GM12878 (cell line): ENCODE data around the gene NFASC. TPM values are rescaled to one million over a fixed set of nuclear protein-coding genes. Genes with fewer than 3 reads are reported as not detected.

Experiments used
- ATAC-seq: fragments of 200-7000 bp; cut with Tn5 transposase; 3 replicates; pipeline ENCODE4 v1.9.1; 2020; ENCODE audit warnings: mild to moderate bottlenecking, moderate library complexity
- BruUV-seq: library from RNA; stranded (reverse); fragments of 400-500 nt; replicated peaks from 2 replicates; lab custom pipeline; 2021; lab: Mats Ljungman, UMichigan
- CTCF ChIA-PET: fragments of 300-600 bp; sonication (Branson Sonifier 250); formaldehyde crosslinking; extraction: SDS; loops from one replicate; lab custom pipeline; 2021; ENCODE audit warnings: inconsistent platforms; lab: Yijun Ruan, JAX
- POLR2A ChIA-PET: fragments of 350-600 bp; formaldehyde crosslinking; extraction: SDS; loops from one replicate; lab custom pipeline; 2021; ENCODE audit warnings: inconsistent platforms; lab: Charles Lee
- RAD21 ChIA-PET: fragments of 300-600 bp; sonication (Branson Sonifier 250); formaldehyde crosslinking; loops from one replicate; lab custom pipeline; 2023; ENCODE audit warnings: antibody characterized with exemption; ENCODE audit not compliant: unreplicated experiment; lab: Charles Lee
- SMC1A ChIA-PET: fragments of 300-600 bp; sonication (Branson Sonifier 250); formaldehyde crosslinking; loops from one replicate; lab custom pipeline; 2023; ENCODE audit not compliant: unreplicated experiment, uncharacterized antibody; lab: Charles Lee
- DNase-seq: peaks from one replicate; pipeline ENCODE4 v3.0.0-alpha.2; 2011; ENCODE audit warnings: low read depth, low spot score
- FAIRE-seq: peaks from 3 replicates; lab custom pipeline; 2011; peaks lifted over from hg19 to GRCh38; lab: Jason Lieb, UNC
- H2AFZ ChIP-seq: 2 replicates; pipeline ENCODE4 v1.6.0; 2011; ENCODE audit warnings: low read depth, low read length, control low read depth; ENCODE audit not compliant: control insufficient read depth
- H3K27ac ChIP-seq: 2 replicates; pipeline ENCODE4 v1.5.1; 2011; ENCODE audit warnings: control low read depth; ENCODE audit not compliant: control insufficient read depth, insufficient read depth
- H3K27me3 ChIP-seq, 2 experiments: replicated peaks in 1 of 2; 2 replicates each; pipeline versions ENCODE4 v1.6.0 to v1.6.1; 2011; ENCODE audit warnings: low read length in 1 of 2; ENCODE audit not compliant: control insufficient read depth in 2 of 2, insufficient read depth in 2 of 2
- H3K36me3 ChIP-seq, 2 experiments: 2 replicates each; pipeline ENCODE4 v1.5.1; 2011; ENCODE audit warnings: low read length in 1 of 2; ENCODE audit not compliant: control insufficient read depth in 2 of 2, insufficient read depth in 2 of 2
- H3K4me1 ChIP-seq: 2 replicates; pipeline ENCODE4 v1.6.1; 2011; ENCODE audit warnings: mild to moderate bottlenecking, low read length, moderate library complexity, mixed read lengths; ENCODE audit not compliant: control insufficient read depth, insufficient read depth
- H3K4me2 ChIP-seq: 2 replicates; pipeline ENCODE4 v1.6.0; 2011; ENCODE audit warnings: control low read depth; ENCODE audit not compliant: control insufficient read depth, insufficient read depth
- H3K4me3 ChIP-seq: fragments of 200-600 bp; sonication (generic); 2 replicates; pipeline ENCODE4 v1.5.1; 2016
- H3K79me2 ChIP-seq: 2 replicates; pipeline ENCODE4 v1.6.0; 2011; ENCODE audit warnings: low read length; ENCODE audit not compliant: control insufficient read depth, insufficient read depth
- H3K9ac ChIP-seq: 2 replicates; pipeline ENCODE4 v1.8.0; 2011; ENCODE audit warnings: low read length, control low read depth, mixed read lengths; ENCODE audit not compliant: control insufficient read depth, insufficient read depth
- H3K9me3 ChIP-seq: replicated peaks from 3 replicates; pipeline ENCODE4 v1.5.1; 2011; ENCODE audit warnings: mild to moderate bottlenecking, low read length; ENCODE audit not compliant: control insufficient read depth, insufficient read depth
- H4K20me1 ChIP-seq: 2 replicates; pipeline ENCODE4 v1.6.0; 2011; ENCODE audit not compliant: control insufficient read depth, insufficient read depth
- NFYB ChIP-seq: IDR thresholded peaks from 2 replicates; pipeline ENCODE4 v1.6.1; 2011; ENCODE audit warnings: low read depth, mild to moderate bottlenecking, low read length, improper control_type of control experiment, moderate library complexity; ENCODE audit not compliant: insufficient read depth
- PAX8 ChIP-seq: fragments of 450-650 bp; IDR thresholded peaks from 2 replicates; pipeline ENCODE4 v1.6.1; 2017; ENCODE audit warnings: mild to moderate bottlenecking, moderate library complexity
- WGBS: methylation state at CpG from one replicate; pipeline ENCODE4 v1.1.6; 2016; ENCODE audit warnings: low lambda C conversion rate; ENCODE audit not compliant: insufficient replicate concordance, insufficient coverage; ENCODE audit errors: missing lambda C conversion rate; 5-methylcytosine and 5-hydroxymethylcytosine counted together
- in situ Hi-C: fragments of 300-500 bp; cut with MboI; formaldehyde crosslinking; loops from 9 replicates; pipeline ENCODE4 v1.14.3; 2018; ENCODE audit warnings: mixed read lengths
- intact Hi-C: fragments of 100-400 bp; cut with micrococcal nuclease; formaldehyde crosslinking; loops from one replicate; pipeline ENCODE4 v1.14.2; 2022; ENCODE audit not compliant: unreplicated experiment
- polyA plus RNA-seq, 11 experiments: library from polyadenylated mRNA; depleted of rRNA in 4 of 11; unstranded in 6 of 11; stranded (reverse) in 5 of 11; fragments of >200 nt; fragmentation: Nextera tagmentation in 4 of 11; fragmentation: Illumina TruSeq in 1 of 11; extraction: Ambion mirVana in 4 of 11; extraction: Trizol in 1 of 11; gene quantifications; 1 replicate in 1 of 11; 2 replicates in 10 of 11; pipeline versions ENCODE4 v1.2.1 to v1.2.3, GENCODE V29; 2011 to 2016; ENCODE audit warnings: inconsistent platforms in 2 of 11, missing spikeins in 2 of 11, low read depth in 1 of 11
- total RNA-seq, 4 experiments: library from RNA; depleted of rRNA in 3 of 4; stranded (reverse); fragments of >200 nt in 3 of 4; fragmentation: Illumina TruSeq in 1 of 4; extraction: Trizol in 1 of 4; gene quantifications; 2 replicates each; pipeline versions ENCODE4 v1.2.1 to v1.2.3, GENCODE V29; 2013 to 2021
- TF ChIP-seq, protein P1 (sequence below): fragments of 450-650 bp; IDR thresholded peaks from 2 replicates; pipeline ENCODE4 v1.6.1; 2016; ENCODE audit warnings: mild to moderate bottlenecking
- TF ChIP-seq, protein P2 (sequence below): fragments of 450-650 bp; IDR thresholded peaks from 2 replicates; pipeline ENCODE4 v1.6.1; 2014; ENCODE audit warnings: mild to moderate bottlenecking

The NFASC gene
- total and polyA plus RNA-seq, 10 of the 15 experiments (the other 5 are each of a cell fraction or from before 2014, with no cell fraction given): 0.04 to 0.31 (median 0.12) TPM; not detected in 4

GRCh38 chr1:205030896-205031295, 160.2 kb downstream of the NFASC start:
- ChIA-PET CTCF (interaction anchor here (2.3 kb wide), 1 partner anchor 31 kb away, joined by 8 read pairs; no protein-coding TSS in a partner anchor), POLR2A (no interaction called here)
- BruUV-seq: no TSS peak

DNA sequence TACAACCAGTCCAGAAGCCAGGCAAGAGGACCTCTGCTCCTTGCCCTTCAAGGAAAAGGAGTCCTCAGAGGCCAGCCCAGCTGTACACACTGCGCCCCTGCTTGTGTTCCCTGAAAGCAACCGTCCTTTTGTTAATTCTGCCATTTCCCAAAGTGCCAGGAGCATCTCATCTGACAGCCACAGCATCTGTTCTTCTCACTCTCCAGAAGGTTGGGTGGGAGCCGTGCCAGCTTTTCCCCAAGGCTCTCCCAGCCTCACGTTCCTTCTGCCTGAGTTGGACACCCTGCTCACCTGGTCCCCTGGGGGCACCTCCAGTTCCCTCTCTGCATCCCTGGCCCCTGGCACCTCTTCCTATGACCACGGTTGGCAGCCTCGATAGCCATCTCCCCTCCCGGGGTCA, 161.8 kb downstream of the NFASC start:
- intact Hi-C loops (no loop called here), in situ Hi-C loops (no loop called here)
- BruUV-seq: no TSS peak
- no peak for FAIRE-seq
- no peak overlapping the region for H3K4me2 ChIP-seq
- no peak overlapping the region for H3K27ac ChIP-seq
- no peak overlapping the region for H2AFZ ChIP-seq
- SMC1A ChIA-PET: no interaction called here
- 4% methylated on average over 7 of the region's 7 CpGs for WGBS
- peaks cover 0 to 3% of the 10 kb centered on the region in 2 experiments; a peak in 2 of 4 replicates for H3K27me3 ChIP-seq
- RAD21 ChIA-PET: no interaction called here
- no peaks in the 10 kb centered on the region for H4K20me1 ChIP-seq
- H3K79me2 ChIP-seq: no peaks in the 10 kb centered on the region
- CTCF ChIA-PET: interaction anchor here (2.3 kb wide), 1 partner anchor 30 kb away, joined by 8 read pairs; no protein-coding TSS in a partner anchor
- no peaks in the 10 kb centered on the region for H3K9me3 ChIP-seq
- no peak for DNase-seq
- no peak overlapping the region for H3K9ac ChIP-seq
- no peaks in the 10 kb centered on the region for H3K4me1 ChIP-seq
- POLR2A ChIA-PET: no interaction called here
- ATAC-seq: no peak
- no peak for TF ChIP-seq PAX8
- TF ChIP-seq, protein P1, sequence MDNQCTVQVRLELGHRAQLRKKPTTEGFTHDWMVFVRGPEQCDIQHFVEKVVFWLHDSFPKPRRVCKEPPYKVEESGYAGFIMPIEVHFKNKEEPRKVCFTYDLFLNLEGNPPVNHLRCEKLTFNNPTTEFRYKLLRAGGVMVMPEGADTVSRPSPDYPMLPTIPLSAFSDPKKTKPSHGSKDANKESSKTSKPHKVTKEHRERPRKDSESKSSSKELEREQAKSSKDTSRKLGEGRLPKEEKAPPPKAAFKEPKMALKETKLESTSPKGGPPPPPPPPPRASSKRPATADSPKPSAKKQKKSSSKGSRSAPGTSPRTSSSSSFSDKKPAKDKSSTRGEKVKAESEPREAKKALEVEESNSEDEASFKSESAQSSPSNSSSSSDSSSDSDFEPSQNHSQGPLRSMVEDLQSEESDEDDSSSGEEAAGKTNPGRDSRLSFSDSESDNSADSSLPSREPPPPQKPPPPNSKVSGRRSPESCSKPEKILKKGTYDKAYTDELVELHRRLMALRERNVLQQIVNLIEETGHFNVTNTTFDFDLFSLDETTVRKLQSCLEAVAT: no peak
- H3K4me3 ChIP-seq: no peak overlapping the region
- no peaks in the 10 kb centered on the region for H3K36me3 ChIP-seq

More at GRCh38 chr1:205030896-205031295, 160.2 kb downstream of the NFASC start:
- 32% methylated on average over 11 of the region's 11 CpGs for WGBS
- intact Hi-C loops: no loop called here
- no peak for TF ChIP-seq NFYB
- TF ChIP-seq, protein P2, sequence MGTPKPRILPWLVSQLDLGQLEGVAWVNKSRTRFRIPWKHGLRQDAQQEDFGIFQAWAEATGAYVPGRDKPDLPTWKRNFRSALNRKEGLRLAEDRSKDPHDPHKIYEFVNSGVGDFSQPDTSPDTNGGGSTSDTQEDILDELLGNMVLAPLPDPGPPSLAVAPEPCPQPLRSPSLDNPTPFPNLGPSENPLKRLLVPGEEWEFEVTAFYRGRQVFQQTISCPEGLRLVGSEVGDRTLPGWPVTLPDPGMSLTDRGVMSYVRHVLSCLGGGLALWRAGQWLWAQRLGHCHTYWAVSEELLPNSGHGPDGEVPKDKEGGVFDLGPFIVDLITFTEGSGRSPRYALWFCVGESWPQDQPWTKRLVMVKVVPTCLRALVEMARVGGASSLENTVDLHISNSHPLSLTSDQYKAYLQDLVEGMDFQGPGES: no peak
- H2AFZ ChIP-seq: no peak overlapping the region
- H3K4me2 ChIP-seq: no peak overlapping the region
- no peaks in the 10 kb centered on the region for H4K20me1 ChIP-seq
- no peaks in the 10 kb centered on the region for H3K79me2 ChIP-seq
- SMC1A ChIA-PET: no interaction called here
- RAD21 ChIA-PET: no interaction called here
- ATAC-seq (no peak), FAIRE-seq (no peak), DNase-seq (no peak)
- H3K36me3 ChIP-seq: no peaks in the 10 kb centered on the region
- H3K27ac ChIP-seq: no peak overlapping the region
- no peak overlapping the region for H3K9ac ChIP-seq
- no peak overlapping the region for H3K4me3 ChIP-seq
- no peaks in the 10 kb centered on the region for H3K4me1 ChIP-seq
- peaks cover 0 to 3% of the 10 kb centered on the region in 2 experiments; a peak in 2 of 4 replicates for H3K27me3 ChIP-seq
- in situ Hi-C loops: no loop called here
- no peaks in the 10 kb centered on the region for H3K9me3 ChIP-seq
